ENCODE measurements around the gene ANKRD35. TPM values are rescaled to one million over a fixed set of nuclear protein-coding genes. Genes with fewer than 3 reads are reported as not detected.

Gene ANKRD35
- polyA plus RNA-seq, 1 of the 3 experiments (the other 2 are of a cell fraction): 0.08 TPM

GRCh38 chr1:145916745-145917144 lies 31.1 kb upstream of the ANKRD35 start:
- no peak for TF ChIP-seq TEAD4 (IDR thresholded peaks at IDR 0.05; ENCODE audit: borderline replicate concordance, insufficient read depth)
- no peak for TF ChIP-seq NFIC (IDR thresholded peaks at IDR 0.05; ENCODE audit: borderline replicate concordance)
- TF ChIP-seq CTCF (IDR thresholded peaks at IDR 0.05): no peak
- no peak for TF ChIP-seq TCF12 (IDR thresholded peaks at IDR 0.05)
- no peak for TF ChIP-seq SIN3A (IDR thresholded peaks at IDR 0.05; ENCODE audit: borderline replicate concordance, low read depth, low read length)
- no peak for TF ChIP-seq RCOR1 (IDR thresholded peaks at IDR 0.05; ENCODE audit: low read length)
- TF ChIP-seq FOSL2 (IDR thresholded peaks at IDR 0.05; ENCODE audit: borderline replicate concordance, low read depth): no peak
- no peak for TF ChIP-seq RFX5 (IDR thresholded peaks at IDR 0.05; ENCODE audit: low read length)
- no peak for TF ChIP-seq EZH2phosphoT487 (IDR thresholded peaks at IDR 0.05; ENCODE audit: borderline replicate concordance, low read depth)
- TF ChIP-seq FOXJ3 (CRISPR knock-in tag; IDR thresholded peaks at IDR 0.05): no peak
- TF ChIP-seq, protein P1, sequence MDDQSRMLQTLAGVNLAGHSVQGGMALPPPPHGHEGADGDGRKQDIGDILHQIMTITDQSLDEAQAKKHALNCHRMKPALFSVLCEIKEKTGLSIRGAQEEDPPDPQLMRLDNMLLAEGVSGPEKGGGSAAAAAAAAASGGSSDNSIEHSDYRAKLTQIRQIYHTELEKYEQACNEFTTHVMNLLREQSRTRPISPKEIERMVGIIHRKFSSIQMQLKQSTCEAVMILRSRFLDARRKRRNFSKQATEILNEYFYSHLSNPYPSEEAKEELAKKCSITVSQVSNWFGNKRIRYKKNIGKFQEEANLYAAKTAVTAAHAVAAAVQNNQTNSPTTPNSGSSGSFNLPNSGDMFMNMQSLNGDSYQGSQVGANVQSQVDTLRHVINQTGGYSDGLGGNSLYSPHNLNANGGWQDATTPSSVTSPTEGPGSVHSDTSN (IDR thresholded peaks at IDR 0.05): no peak
- no peak for TF ChIP-seq POLR2AphosphoS5 (IDR thresholded peaks at IDR 0.05; ENCODE audit: low read depth, low read length)
- TF ChIP-seq FOXM1 (IDR thresholded peaks at IDR 0.05; ENCODE audit: low read depth): no peak
- TF ChIP-seq, protein P2, sequence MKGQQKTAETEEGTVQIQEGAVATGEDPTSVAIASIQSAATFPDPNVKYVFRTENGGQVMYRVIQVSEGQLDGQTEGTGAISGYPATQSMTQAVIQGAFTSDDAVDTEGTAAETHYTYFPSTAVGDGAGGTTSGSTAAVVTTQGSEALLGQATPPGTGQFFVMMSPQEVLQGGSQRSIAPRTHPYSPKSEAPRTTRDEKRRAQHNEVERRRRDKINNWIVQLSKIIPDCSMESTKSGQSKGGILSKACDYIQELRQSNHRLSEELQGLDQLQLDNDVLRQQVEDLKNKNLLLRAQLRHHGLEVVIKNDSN (IDR thresholded peaks at IDR 0.05; ENCODE audit: borderline replicate concordance, low read depth): no peak
- TF ChIP-seq, protein P3, sequence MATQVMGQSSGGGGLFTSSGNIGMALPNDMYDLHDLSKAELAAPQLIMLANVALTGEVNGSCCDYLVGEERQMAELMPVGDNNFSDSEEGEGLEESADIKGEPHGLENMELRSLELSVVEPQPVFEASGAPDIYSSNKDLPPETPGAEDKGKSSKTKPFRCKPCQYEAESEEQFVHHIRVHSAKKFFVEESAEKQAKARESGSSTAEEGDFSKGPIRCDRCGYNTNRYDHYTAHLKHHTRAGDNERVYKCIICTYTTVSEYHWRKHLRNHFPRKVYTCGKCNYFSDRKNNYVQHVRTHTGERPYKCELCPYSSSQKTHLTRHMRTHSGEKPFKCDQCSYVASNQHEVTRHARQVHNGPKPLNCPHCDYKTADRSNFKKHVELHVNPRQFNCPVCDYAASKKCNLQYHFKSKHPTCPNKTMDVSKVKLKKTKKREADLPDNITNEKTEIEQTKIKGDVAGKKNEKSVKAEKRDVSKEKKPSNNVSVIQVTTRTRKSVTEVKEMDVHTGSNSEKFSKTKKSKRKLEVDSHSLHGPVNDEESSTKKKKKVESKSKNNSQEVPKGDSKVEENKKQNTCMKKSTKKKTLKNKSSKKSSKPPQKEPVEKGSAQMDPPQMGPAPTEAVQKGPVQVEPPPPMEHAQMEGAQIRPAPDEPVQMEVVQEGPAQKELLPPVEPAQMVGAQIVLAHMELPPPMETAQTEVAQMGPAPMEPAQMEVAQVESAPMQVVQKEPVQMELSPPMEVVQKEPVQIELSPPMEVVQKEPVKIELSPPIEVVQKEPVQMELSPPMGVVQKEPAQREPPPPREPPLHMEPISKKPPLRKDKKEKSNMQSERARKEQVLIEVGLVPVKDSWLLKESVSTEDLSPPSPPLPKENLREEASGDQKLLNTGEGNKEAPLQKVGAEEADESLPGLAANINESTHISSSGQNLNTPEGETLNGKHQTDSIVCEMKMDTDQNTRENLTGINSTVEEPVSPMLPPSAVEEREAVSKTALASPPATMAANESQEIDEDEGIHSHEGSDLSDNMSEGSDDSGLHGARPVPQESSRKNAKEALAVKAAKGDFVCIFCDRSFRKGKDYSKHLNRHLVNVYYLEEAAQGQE (IDR thresholded peaks at IDR 0.05; ENCODE audit: low read depth, low read length): no peak
- TF ChIP-seq JUND (IDR thresholded peaks at IDR 0.05): no peak
- no peak for TF ChIP-seq ELF1 (IDR thresholded peaks at IDR 0.05)
- no peak for TF ChIP-seq CHD2 (IDR thresholded peaks at IDR 0.05; ENCODE audit: low read length, partially characterized antibody)
- no peak for TF ChIP-seq YY1 (IDR thresholded peaks at IDR 0.05; ENCODE audit: low read depth)
- TF ChIP-seq SMC3 (IDR thresholded peaks at IDR 0.05; ENCODE audit: low read depth, low read length): no peak
- Histone ChIP-seq H3K4me3 (ENCODE audit: low read depth in 2 of 2, low read length in 1 of 2) (no peak overlapping the region), H3K9ac (no peak overlapping the region), H3K27me3 (ENCODE audit: insufficient read depth) (no peaks in the 10 kb centered on the region), H3K27ac (ENCODE audit: low read depth in 2 of 2, low read length in 1 of 2) (no peak overlapping the region), H3K36me3 (replicated peaks in 1 of 2; ENCODE audit: control insufficient read depth in 1 of 2, insufficient read depth in 2 of 2, low read length in 1 of 2) (peaks cover 25 to 28% of the 10 kb centered on the region in 2 experiments), H3K9me3 (no peaks in the 10 kb centered on the region), H2AFZ (ENCODE audit: low read depth) (no peak overlapping the region), H3F3A (replicated peaks; ENCODE audit: insufficient read depth) (peaks cover 20% of the 10 kb centered on the region), H3K9me2 (no peaks in the 10 kb centered on the region), H3K4me1 (ENCODE audit: control insufficient read depth in 1 of 2, insufficient read depth in 2 of 2, low read depth in 1 of 2, low read length in 1 of 2) (peaks cover 0 to 18% of the 10 kb centered on the region in 2 experiments; a peak in 2 of 4 replicates), H3K4me2 (peak overlapping the region; percentile 91; the same call in 1 of the 2 replicates), H4K20me1 (ENCODE audit: insufficient read depth) (no peaks in the 10 kb centered on the region), H3K79me2 (ENCODE audit: insufficient read depth) (peaks cover 19% of the 10 kb centered on the region; the same call in 1 of the 2 replicates)
- DNase-seq: no peak
- ChIA-PET CTCF (interaction anchor here (1.6 to 16.4 kb wide), 3 partner anchors 10 to 72 kb away, joined by 7 to 281 read pairs (median 8); partner anchors contain the start of genes NUDT17 and RBM8A), POLR2A (no interaction called here)
- 56% methylated on average over 5 of the region's 5 CpGs for WGBS (ENCODE audit: low lambda C conversion rate)
